GM18951 (cell line): ENCODE data around the gene GATA3.

Experiments
- POLR2A ChIP-seq: IDR thresholded peaks from 4 replicates; pipeline ENCODE4 v1.6.1; 2011; ENCODE audit warnings: mild to moderate bottlenecking; ENCODE audit not compliant: insufficient read length, insufficient read depth; ENCODE audit errors: extremely low read depth
- in situ Hi-C: fragments of 300-500 bp; cut with MboI; formaldehyde crosslinking; loops from one replicate; pipeline ENCODE4 v1.12.0; 2022; ENCODE audit warnings: low sequenced_read_pairs, mixed read lengths, inconsistent platforms; ENCODE audit not compliant: unreplicated experiment

The GATA3 gene

DNA sequence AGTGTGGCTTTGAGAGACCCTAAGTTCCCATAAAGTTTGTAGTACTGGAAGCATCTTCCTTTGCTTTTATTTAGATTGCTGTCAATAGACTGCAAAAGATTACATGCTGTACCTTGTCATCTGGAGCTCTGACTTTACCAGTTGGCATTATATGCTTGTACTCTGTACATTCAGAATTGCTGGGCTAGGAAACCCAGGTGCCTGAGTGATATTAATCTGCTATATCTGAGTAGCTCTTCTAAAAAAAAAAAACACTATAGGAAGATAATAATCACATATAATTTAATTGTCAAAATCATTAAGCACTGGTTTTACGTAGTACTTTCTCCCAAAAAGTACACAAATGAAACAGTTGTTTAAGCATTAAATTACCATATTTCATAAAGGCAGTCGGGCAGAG is 12.3 kb downstream of the GATA3 start:
- in situ Hi-C loops: no loop called here
- no peak for TF ChIP-seq POLR2A

DNA sequence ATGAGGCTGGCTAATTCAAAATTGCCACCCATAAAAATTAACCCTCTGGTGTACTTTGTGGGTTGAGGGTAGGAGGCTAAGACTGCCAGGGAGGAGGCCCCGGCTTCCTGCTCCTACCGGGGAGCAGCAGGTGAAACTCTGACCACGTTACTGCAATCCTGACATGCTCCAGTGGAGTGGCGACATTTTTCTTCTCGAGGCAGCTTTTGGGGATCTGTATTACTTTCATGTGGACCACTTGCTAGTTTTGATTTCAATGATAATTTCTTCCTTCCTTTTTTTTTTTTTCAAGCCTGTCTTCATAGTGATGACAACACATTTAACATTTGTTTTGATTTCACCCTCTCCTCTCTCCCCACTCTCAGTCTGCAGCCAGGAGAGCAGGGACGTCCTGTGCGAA is 14.6 kb downstream of the GATA3 start:
- no peak for TF ChIP-seq POLR2A
- in situ Hi-C loops: no loop called here

DNA sequence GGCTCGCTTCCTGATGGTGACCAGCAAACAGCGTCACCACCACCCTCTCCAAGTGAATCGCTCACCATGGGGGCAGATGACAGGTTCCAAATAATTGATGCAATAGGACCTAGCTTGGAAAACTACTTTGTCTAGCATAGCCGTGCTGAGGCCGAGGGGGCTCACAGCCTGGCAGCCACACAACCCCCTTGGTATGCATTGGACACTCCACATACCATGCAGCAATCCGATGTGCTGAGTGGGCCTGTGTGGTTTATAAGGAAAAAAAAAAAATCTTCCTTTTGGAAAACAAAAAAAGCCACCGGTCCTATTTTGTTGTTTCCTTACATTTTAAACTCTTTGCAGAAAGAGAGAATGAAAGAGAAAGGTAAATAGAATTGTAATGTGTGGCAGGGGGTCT is 15.1 kb downstream of the GATA3 start:
- TF ChIP-seq POLR2A: no peak
- in situ Hi-C loops: no loop called here

DNA sequence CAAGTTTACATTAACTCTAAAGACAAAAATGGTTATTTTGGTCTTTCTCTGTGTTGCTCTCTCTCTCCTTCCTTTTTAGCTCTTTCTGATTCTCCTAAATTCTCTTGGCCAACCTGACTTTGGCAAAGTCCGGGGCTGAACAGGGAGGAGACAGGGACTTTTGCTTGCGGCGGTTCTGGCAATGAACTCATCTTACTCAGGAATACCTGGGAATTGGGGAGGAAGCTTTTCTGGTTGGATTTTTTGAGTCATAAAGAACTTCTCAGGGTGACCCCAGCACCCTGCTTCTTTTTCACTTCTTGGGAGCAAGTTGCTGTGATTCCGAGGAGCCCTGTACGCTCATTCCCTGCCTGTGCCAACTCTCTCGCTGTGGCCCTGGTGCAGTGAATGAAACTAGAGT is 16.0 kb downstream of the GATA3 start:
- TF ChIP-seq POLR2A: no peak
- in situ Hi-C loops: no loop called here

DNA sequence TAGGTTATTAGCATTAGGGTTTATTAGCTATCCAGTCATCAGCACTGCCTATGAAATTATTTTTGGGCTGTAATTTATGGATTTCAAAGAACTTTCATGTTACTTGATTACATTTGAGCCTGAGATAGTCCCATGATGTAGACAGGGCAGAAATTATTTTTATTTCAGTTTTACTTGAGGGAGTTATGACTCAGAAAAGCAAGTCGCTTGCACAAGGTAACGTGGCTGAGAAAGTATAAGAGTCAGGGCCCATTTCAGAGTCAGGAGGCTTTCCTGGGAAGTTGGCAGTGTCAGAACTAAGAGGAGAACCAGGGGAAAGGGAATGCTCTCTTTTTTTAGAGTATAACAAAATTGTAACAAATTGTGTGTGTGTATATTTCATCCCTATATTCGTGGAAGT is 16.5 kb downstream of the GATA3 start:
- TF ChIP-seq POLR2A: no peak
- in situ Hi-C loops: no loop called here

DNA sequence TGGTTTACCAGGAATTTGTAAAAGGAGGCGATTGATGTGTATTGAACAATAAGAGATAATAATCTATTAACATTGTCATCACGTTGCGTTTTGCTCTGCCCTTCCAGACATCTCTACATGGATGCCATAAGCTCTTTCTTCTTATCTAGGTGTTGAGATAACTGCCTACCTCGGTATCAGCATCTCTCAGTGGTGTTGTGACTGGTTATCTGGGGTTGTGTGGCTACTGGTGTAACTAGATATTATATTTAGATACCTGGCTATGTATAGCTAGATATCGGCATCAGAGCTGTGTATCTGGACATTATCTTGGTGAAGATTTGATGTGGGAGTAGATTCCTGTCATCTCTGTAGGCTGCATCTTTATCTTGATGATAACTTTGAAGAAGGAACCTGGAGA is 17.2 kb downstream of the GATA3 start:
- no peak for TF ChIP-seq POLR2A
- in situ Hi-C loops: no loop called here

DNA sequence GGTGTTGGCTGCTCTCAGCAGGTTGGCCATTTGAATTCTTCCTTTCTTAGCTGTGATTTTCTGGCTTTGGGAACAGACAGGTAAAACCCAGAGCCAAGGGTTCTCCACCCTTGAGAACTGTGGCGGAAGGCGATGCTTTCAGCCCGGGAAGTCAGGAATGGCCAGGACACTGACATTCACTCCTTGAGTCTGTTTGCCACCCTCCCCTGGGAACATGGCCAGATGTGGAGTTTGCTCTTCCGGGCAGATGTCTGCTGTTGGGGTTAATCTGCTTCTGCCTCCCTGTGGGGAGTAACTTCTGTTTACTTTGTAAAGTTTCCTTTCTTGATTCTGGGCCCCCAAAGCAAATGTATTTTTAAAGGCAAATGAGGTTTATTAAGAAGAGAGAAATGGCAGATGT is 17.7 kb downstream of the GATA3 start:
- in situ Hi-C loops: no loop called here
- TF ChIP-seq POLR2A: no peak

DNA sequence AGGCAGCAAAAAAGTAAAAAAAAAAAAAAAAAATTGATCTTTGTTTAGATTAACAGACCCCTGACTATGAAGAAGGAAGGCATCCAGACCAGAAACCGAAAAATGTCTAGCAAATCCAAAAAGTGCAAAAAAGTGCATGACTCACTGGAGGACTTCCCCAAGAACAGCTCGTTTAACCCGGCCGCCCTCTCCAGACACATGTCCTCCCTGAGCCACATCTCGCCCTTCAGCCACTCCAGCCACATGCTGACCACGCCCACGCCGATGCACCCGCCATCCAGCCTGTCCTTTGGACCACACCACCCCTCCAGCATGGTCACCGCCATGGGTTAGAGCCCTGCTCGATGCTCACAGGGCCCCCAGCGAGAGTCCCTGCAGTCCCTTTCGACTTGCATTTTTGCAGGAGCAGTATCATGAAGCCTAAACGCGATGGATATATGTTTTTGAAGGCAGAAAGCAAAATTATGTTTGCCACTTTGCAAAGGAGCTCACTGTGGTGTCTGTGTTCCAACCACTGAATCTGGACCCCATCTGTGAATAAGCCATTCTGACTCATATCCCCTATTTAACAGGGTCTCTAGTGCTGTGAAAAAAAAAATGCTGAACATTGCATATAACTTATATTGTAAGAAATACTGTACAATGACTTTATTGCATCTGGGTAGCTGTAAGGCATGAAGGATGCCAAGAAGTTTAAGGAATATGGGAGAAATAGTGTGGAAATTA is 19.4 kb downstream of the GATA3 start:
- in situ Hi-C loops: no loop called here
- no peak for TF ChIP-seq POLR2A

DNA sequence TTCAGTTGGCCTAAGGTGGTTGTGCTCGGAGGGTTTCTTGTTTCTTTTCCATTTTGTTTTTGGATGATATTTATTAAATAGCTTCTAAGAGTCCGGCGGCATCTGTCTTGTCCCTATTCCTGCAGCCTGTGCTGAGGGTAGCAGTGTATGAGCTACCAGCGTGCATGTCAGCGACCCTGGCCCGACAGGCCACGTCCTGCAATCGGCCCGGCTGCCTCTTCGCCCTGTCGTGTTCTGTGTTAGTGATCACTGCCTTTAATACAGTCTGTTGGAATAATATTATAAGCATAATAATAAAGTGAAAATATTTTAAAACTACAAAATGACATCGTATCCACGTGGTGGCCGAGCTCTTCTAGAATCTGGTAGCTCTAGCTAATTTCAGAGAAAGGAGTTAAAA is 20.4 kb downstream of the GATA3 start:
- no peak for TF ChIP-seq POLR2A
- in situ Hi-C loops: no loop called here

DNA sequence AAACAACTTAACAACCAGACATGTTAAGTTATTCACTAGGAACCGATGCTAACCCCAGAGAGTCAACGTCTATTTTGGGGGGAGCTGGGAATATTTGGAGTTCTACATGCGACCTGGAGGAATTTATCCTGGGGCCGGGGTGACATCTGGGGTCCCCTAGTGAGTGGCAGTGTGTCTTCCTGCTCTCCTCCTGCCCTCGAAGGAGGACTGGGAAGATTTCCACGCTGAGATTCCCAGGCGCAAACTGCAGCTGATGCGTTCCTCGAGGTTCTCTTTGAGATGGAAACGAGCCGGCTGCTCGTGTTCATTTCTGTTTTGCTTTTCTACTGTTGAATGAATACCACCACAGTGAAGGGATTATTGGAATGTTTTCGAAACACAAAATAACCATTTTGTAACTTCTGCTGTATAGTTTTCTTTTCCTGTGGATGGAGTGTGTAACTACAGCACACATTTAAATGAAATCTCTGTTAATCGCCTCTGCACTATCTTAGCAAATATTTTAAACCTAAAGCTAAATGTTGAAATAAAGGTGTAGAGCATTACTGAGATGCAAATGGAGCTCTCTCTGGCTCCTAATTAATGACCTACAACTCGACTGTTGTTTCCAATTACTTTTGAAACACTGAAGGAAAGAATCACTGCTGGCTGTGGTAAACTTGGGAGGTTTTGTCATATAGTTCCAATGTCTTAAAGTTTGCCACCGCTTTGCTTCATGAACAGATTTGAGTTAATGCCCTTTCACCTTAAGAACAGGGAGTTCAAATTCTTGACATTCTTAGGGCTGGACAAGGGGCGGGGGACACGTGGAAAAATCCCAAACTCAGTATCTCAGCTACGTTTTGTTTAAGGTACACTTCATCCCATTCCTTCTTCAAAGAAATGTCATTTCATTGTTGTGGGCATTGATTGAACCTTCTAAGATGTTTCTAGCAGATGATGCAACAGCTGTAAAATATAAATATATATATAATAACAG is 21.1 kb downstream of the GATA3 start:
- in situ Hi-C loops: no loop called here
- TF ChIP-seq POLR2A: no peak

DNA sequence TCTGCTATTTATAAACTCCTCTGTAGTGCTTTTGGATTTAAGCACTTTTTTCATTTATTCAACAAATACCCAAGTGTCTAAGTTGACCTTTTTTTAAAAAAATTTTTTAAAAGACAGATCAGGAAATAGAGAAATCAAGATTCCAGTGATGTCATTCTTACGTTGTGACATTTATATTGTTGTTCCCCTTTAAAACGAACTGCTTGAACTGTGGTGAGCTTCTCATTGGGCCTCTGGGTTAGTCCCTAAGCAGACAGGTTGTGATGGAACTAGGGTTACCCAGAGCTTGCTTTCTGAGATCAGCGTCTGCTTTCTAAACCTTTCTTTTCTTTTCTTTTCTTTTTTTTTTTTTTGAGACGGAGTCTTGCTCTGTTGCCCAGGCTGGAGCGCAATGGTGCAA is 22.4 kb downstream of the GATA3 start:
- no peak for TF ChIP-seq POLR2A
- in situ Hi-C loops: no loop called here

DNA sequence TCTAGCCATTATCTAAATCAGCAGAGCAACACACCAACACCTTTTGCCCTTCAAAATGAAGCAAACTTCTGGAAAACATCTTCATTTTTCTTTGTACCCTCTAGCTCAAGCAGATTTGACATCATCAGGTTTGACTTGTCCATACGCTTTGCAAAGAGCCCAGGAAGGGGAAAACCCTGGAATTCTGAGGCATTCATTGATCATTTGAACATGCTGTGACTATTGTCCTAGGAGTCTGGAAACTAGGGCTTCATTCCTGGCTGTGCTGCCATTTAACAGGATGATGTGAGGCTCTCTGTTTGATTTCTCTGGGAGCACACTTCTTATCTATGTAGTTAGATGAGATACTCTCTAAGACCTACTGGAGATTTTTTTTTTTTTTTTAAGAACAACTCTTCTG is 23.5 kb downstream of the GATA3 start:
- no peak for TF ChIP-seq POLR2A
- in situ Hi-C loops: no loop called here

DNA sequence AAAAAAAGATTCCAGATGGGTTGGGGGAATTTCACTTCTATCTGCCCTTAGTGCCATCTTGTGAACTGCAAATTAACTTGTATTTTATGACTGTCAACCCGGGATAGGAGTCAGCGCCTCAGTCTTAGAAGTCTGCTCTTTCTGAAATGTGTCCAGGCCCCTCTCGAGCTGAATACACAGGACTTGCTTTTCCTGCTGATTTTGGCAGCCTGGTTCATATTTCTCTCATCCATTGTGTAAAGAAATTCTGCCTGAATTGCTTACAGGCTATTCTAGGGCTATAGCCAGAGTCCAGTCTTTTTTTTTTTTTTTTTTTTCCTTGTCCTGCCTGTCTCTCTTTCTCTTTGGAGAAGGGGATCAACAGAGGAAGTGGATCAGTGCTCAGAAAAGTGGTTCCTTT is 24.6 kb downstream of the GATA3 start:
- in situ Hi-C loops: no loop called here
- TF ChIP-seq POLR2A: no peak

DNA sequence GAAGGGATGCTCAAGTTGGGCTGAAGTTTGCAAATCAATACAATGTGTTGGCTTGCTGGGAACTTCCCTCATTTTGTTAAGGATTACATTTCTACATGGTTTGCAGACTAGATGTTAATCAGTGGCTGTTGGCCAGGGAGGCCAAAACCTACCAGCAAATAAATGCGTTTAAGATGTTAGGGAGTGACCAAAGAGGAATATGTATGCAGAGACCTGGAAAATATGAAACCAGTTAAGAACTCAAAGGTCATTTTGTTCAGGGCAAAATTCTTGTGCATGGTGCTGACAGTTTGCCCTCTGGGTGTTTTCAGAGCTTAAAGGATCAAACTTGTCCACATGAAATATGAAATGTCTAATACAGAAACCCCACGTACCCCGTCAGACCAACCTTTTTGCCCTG is 30.3 kb downstream of the GATA3 start:
- TF ChIP-seq POLR2A: no peak
- in situ Hi-C loops: no loop called here
